HFFc6 (cell line): ENCODE data around the gene CMIP. TPM values are rescaled to one million over a fixed set of nuclear protein-coding genes. Genes with fewer than 3 reads are reported as not detected.
A peak's percentile ranks its signal among the peaks of the same experiment; 100 is the strongest.

ENCODE experiments used
- DNase-seq: peaks from one replicate; pipeline ENCODE4 v3.0.0-alpha.2; 2018
- H3K27ac Mint-ChIP-seq: 2 replicates; pipeline ENCODE4 v1.8.0; 2020; ENCODE audit warnings: mild to moderate bottlenecking, mixed read lengths
- H3K27me3 Mint-ChIP-seq: 2 replicates; pipeline ENCODE4 v1.8.0; 2021; ENCODE audit warnings: mild to moderate bottlenecking, moderate library complexity, mixed read lengths; ENCODE audit not compliant: insufficient read depth
- H3K36me3 Mint-ChIP-seq: 2 replicates; pipeline ENCODE4 v1.8.0; 2021; ENCODE audit warnings: low read depth, mixed read lengths
- H3K4me1 Mint-ChIP-seq: 2 replicates; pipeline ENCODE4 v1.8.0; 2020; ENCODE audit warnings: low read depth, mixed read lengths
- H3K4me3 Mint-ChIP-seq: 2 replicates; pipeline ENCODE4 v1.8.0; 2020; ENCODE audit warnings: mild to moderate bottlenecking, moderate library complexity, mixed read lengths
- H3K9me3 Mint-ChIP-seq: 2 replicates; pipeline ENCODE4 v1.8.0; 2020; ENCODE audit warnings: mild to moderate bottlenecking, mixed read lengths
- total RNA-seq, 6 experiments: library from RNA; stranded (reverse); fragmentation: NEBNext Ultra II Directional; extraction: Animal tissue kit (Norgen Biotek cat#: 25700); gene quantifications; 2 replicates in 1 of 6; 3 replicates in 5 of 6; pipeline ENCODE4 v1.2.3, GENCODE V29; 2021
- TF ChIP-seq, protein P1 (sequence below): fragments of 200-600 bp; sonication (generic); IDR thresholded peaks from 2 replicates; pipeline ENCODE4 v1.5.0; 2021; ENCODE audit warnings: antibody characterized with exemption, mild to moderate bottlenecking

The CMIP gene
- total RNA-seq, 6 experiments from 2014 or later: 35.9 to 48.0 (median 43.5) TPM

- Mint-ChIP-seq H3K27me3 (peaks cover 4% of the 10 kb centered on the region), H3K27ac (no peak overlapping the region), H3K36me3 (0 out of 2 replicates have a peak, but pooled peaks cover 8% of the 10 kb centered on the region), H3K4me3 (no peak overlapping the region), H3K4me1 (peaks cover 51% of the 10 kb centered on the region), H3K9me3 (no peaks in the 10 kb centered on the region)
- TF ChIP-seq, protein P1, sequence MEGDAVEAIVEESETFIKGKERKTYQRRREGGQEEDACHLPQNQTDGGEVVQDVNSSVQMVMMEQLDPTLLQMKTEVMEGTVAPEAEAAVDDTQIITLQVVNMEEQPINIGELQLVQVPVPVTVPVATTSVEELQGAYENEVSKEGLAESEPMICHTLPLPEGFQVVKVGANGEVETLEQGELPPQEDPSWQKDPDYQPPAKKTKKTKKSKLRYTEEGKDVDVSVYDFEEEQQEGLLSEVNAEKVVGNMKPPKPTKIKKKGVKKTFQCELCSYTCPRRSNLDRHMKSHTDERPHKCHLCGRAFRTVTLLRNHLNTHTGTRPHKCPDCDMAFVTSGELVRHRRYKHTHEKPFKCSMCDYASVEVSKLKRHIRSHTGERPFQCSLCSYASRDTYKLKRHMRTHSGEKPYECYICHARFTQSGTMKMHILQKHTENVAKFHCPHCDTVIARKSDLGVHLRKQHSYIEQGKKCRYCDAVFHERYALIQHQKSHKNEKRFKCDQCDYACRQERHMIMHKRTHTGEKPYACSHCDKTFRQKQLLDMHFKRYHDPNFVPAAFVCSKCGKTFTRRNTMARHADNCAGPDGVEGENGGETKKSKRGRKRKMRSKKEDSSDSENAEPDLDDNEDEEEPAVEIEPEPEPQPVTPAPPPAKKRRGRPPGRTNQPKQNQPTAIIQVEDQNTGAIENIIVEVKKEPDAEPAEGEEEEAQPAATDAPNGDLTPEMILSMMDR: no peak
- DNase-seq: no peak
These were observed 112.2 kb downstream of the CMIP start for GRCh38 chr16:81556715-81557284.

- DNase-seq: no peak
- Mint-ChIP-seq H3K36me3 (0 out of 2 replicates have a peak, but pooled peaks cover 8% of the 10 kb centered on the region), H3K27ac (no peak overlapping the region), H3K4me1 (peaks cover 42% of the 10 kb centered on the region), H3K9me3 (no peaks in the 10 kb centered on the region), H3K4me3 (no peak overlapping the region), H3K27me3 (peaks cover 2% of the 10 kb centered on the region; the same call in 1 of the 2 replicates)
- TF ChIP-seq, protein P1: no peak
These were observed 113.5 kb downstream of the CMIP start for GRCh38 chr16:81558077-81558443.

DNA sequence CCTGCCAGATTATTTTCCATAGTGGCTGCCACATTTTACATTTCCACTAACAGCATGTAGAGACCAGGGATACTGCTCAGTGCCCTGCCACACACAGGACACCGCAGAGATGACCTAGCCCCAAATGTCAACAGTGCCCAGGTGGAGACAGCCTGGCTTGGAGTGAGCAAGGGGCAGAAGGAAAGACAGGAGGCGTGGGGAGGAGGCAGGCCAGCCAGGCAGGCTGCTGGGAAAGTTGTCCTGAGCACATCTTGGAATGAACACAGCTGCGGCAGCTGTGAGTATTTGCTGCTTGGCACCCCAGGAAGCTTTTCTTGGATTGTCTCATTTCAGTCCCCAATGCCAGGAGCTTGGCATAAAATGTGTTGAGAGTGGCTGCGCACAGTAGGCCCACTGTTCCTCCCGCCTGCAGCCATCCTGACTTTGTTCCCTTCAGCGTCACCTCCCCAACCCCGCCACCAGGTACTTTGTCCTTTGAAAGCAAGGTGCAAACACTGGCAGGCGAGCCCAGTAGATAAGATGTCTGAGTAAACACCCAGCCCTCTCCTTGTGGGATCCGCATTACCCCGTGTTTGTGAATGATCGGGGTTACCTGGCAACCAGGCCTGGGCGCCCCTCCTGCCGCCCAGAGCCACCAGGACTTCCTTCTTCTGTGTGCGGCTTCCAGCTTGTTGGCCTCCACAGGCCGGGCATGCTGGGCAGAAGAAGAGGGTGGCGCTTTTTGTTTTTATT is 114.0 kb downstream of the CMIP start:
- H3K27ac Mint-ChIP-seq: no peak overlapping the region
- peaks cover 2% of the 10 kb centered on the region; the same call in 1 of the 2 replicates for H3K27me3 Mint-ChIP-seq
- H3K9me3 Mint-ChIP-seq: no peaks in the 10 kb centered on the region
- no peak for DNase-seq
- H3K4me1 Mint-ChIP-seq: peaks cover 37% of the 10 kb centered on the region
- H3K4me3 Mint-ChIP-seq: no peak overlapping the region
- TF ChIP-seq, protein P1: no peak
- 0 out of 2 replicates have a peak, but pooled peaks cover 8% of the 10 kb centered on the region for H3K36me3 Mint-ChIP-seq

DNA sequence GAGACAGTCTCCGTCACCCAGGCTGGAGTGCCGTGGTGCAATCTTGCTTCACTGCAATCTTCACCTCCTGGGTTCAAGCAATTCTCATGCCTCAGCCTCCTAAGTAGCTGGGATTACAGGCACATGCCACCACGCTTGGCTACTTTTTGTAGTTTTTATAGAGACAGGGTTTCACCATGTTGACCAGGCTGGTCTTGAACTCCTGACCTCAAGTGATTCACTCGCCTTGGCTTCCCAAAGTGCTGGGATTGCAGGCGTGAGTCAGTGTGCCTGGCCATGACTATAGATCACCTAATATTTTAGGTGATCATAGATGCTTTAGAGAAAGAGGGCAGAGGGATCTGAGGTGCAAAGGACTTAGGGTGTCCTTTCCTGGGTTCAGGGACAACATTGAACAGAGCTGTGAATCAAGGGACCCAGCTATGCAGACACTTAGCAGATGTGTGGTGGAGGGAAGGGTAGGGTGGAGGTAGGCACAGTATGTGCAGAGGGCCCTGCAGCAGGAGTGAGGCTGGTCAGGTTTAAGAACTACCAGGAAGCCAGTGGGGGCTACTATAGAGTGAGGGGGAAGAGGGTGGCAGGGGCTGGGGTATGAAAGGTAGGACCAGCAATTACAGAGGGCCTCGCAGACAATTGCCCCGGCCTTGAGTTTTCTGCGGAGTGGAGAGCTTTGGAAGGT is 116.5 kb downstream of the CMIP start:
- Mint-ChIP-seq H3K4me1 (peaks cover 38% of the 10 kb centered on the region), H3K36me3 (peaks cover 6% of the 10 kb centered on the region; the same call in 1 of the 2 replicates), H3K27ac (peak overlapping the region; percentile 78), H3K27me3 (peaks cover 4% of the 10 kb centered on the region; the same call in 1 of the 2 replicates), H3K9me3 (no peaks in the 10 kb centered on the region), H3K4me3 (peak overlapping the region; percentile 7; the same call in 1 of the 2 replicates)
- TF ChIP-seq, protein P1: no peak
- peak; percentile 67 for DNase-seq

DNA sequence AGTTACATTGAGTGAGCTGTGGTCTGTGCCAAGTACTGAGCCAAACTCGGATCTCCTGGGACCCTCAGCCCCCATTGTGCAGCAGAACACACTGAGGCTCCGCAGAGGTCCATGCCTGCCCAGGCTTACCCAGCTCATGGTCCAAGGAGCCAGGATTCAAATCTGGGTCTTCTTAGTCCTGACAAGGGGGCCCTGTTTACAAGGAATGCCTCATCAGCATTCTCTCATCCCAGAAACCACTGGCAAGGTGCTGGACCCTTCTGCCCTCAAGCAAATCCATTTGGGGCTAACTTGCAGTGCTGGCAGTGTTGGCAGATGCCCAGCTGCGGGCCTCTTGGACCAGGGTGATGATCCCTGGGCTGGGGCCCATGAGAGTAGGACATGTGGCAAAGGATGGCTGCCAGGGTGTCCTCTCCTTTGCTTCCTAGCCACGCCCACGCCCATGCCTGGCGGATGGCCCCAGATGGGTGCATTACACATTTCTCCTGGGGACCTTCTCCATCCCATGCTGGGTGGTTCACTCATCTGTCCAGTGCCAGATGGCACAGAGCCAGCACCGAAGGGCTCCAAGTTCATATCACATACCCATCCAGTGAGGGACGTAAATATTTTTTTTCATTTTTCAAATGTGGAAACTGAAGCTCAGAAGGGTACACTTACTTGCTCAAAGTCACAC is 117.7 kb downstream of the CMIP start:
- H3K9me3 Mint-ChIP-seq: no peaks in the 10 kb centered on the region
- no peak for DNase-seq
- H3K4me1 Mint-ChIP-seq: peaks cover 37% of the 10 kb centered on the region
- no peak overlapping the region for H3K27ac Mint-ChIP-seq
- H3K27me3 Mint-ChIP-seq: peaks cover 4% of the 10 kb centered on the region; the same call in 1 of the 2 replicates
- H3K36me3 Mint-ChIP-seq: peaks cover 6% of the 10 kb centered on the region
- TF ChIP-seq, protein P1: no peak
- no peak overlapping the region for H3K4me3 Mint-ChIP-seq
